HepG2 (cell line): ENCODE data around the gene EEF1A2.

Experiments used
- EP300 ChIP-seq, 3 experiments: sonication (generic) in 1 of 3; formaldehyde crosslinking in 1 of 3; IDR thresholded peaks; 2 replicates each; pipeline versions ENCODE4 v1.5.1 to v1.6.1; 2011 to 2020; ENCODE audit warnings: low read depth in 2 of 3, low read length in 2 of 3, borderline replicate concordance in 1 of 3, improper control_type of control experiment in 1 of 3, mild to moderate bottlenecking in 1 of 3, missing genetic modification reagents in 1 of 3, moderate library complexity in 1 of 3
- KDM1A ChIP-seq: IDR thresholded peaks from 2 replicates; pipeline ENCODE4 v1.6.1; 2016; ENCODE audit warnings: missing compliant biosample characterization
- NFIC ChIP-seq: IDR thresholded peaks from 2 replicates; pipeline ENCODE4 v1.6.1; 2012; ENCODE audit warnings: mild to moderate bottlenecking, low read length, inconsistent platforms
- POLR2A ChIP-seq, 2 experiments: IDR thresholded peaks; 2 replicates each; pipeline ENCODE4 v1.6.1; 2011; ENCODE audit warnings: low read depth in 2 of 2, low read length in 2 of 2, mild to moderate bottlenecking in 1 of 2, moderate library complexity in 1 of 2; ENCODE audit not compliant: insufficient read depth in 1 of 2
- TGIF2 ChIP-seq: IDR thresholded peaks from 2 replicates; pipeline ENCODE4 v1.6.1; 2016; ENCODE audit warnings: control low read depth, missing compliant biosample characterization
- ZBTB3 ChIP-seq: sonication (generic); formaldehyde crosslinking; IDR thresholded peaks from 2 replicates; pipeline ENCODE4 v1.4.0; 2020; ENCODE audit warnings: low read depth, mild to moderate bottlenecking, moderate library complexity, missing genetic modification reagents, borderline replicate concordance
- ZNF646 ChIP-seq: sonication (generic); formaldehyde crosslinking; IDR thresholded peaks from 2 replicates; pipeline ENCODE4 v1.9.0; 2021; ENCODE audit warnings: mild to moderate bottlenecking, missing genetic modification reagents
- ZNF878 ChIP-seq: sonication (generic); formaldehyde crosslinking; IDR thresholded peaks from 2 replicates; pipeline ENCODE4 v1.8.1; 2023; ENCODE audit warnings: mild to moderate bottlenecking, missing genetic modification reagents, moderate library complexity

GRCh38 chr20:63449025-63449424, 49.9 kb downstream of the EEF1A2 start:
- TF ChIP-seq ZNF646 (CRISPR knock-in tag) (no peak), EP300 (IDR thresholded peaks at IDR 0.05; ENCODE audit: low read depth in 2 of 2, low read length in 2 of 2) (no peak), EP300 (CRISPR knock-in tag; IDR thresholded peaks at IDR 0.05; ENCODE audit: borderline replicate concordance) (no peak), NFIC (no peak), KDM1A (no peak), POLR2A (IDR thresholded peaks at IDR 0.05; ENCODE audit: insufficient read depth in 1 of 2, low read depth in 2 of 2, low read length in 2 of 2) (no peak), TGIF2 (no peak), ZBTB3 (CRISPR knock-in tag) (no peak), ZNF878 (CRISPR knock-in tag) (no peak)
